ENCODE results near the gene ACOT9.
A peak's percentile ranks its signal among the peaks of the same experiment; 100 is the strongest.
"Not testable (repeated sequence)": the region's sequence is repeated elsewhere in the genome, so short reads cannot be mapped to it uniquely, and the experiment has no call there.

ACOT9 gene

GRCh38 chrX:23782863-23783588 lies 40.0 kb upstream of the ACOT9 start, which contains the start of gene SAT1:
SAT1 (plus strand) TSS chrX:23783173; CDS start chrX:23783352, 179 bp downstream.
- TF ChIP-seq, protein P1, sequence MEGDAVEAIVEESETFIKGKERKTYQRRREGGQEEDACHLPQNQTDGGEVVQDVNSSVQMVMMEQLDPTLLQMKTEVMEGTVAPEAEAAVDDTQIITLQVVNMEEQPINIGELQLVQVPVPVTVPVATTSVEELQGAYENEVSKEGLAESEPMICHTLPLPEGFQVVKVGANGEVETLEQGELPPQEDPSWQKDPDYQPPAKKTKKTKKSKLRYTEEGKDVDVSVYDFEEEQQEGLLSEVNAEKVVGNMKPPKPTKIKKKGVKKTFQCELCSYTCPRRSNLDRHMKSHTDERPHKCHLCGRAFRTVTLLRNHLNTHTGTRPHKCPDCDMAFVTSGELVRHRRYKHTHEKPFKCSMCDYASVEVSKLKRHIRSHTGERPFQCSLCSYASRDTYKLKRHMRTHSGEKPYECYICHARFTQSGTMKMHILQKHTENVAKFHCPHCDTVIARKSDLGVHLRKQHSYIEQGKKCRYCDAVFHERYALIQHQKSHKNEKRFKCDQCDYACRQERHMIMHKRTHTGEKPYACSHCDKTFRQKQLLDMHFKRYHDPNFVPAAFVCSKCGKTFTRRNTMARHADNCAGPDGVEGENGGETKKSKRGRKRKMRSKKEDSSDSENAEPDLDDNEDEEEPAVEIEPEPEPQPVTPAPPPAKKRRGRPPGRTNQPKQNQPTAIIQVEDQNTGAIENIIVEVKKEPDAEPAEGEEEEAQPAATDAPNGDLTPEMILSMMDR (IDR thresholded peaks at IDR 0.05; ENCODE audit: control extremely low read depth, extremely low read depth, low read depth, missing control alignments) = peak; percentile 50
- ChIA-PET POLR2A (interaction anchor here (0.5 to 2.4 kb wide), 24 partner anchors 8 to 1793 kb away, joined by 3 to 28 read pairs (median 3); partner anchors contain the start of genes ACOT9, EIF2S3 and PRDX4), CTCF (interaction anchor here (0.6 to 6.8 kb wide), 15 partner anchors 10 to 271 kb away, joined by 3 to 54 read pairs (median 4); partner anchors contain the start of genes ACOT9, APOO and CXorf58)
- DNase-seq (ENCODE audit: extremely low spot score) = peak; percentile 86

DNA sequence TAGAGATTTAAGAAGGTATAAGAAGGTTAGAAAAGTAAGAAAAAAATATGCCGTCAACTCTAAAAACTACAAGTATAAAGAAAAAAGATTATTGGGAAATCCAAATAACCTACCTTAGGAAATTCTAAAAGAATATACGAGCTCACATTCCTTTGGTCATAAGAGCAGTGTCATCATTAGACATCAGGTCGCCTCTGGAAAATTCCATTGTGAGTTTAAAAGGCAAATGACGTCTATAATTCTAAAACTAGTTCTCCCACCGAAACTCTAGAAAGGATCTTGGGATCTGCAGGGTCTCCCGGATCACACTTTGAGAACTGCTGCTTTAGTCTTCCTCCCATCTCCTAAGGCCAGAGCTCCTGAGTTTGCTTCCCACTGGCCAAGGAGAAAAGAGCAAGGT lies 39.4 kb upstream of the ACOT9 start:
- ChIA-PET POLR2A (interaction anchor here (0.6 to 2.4 kb wide), 16 partner anchors 7 to 1793 kb away, joined by 3 to 28 read pairs (median 4); partner anchors contain the start of genes ACOT9, EIF2S3 and PRDX4), CTCF (interaction anchor here (0.6 to 6.8 kb wide), 14 partner anchors 9 to 271 kb away, joined by 3 to 54 read pairs (median 4); partner anchors contain the start of genes ACOT9, APOO and CXorf58)
- no peak for DNase-seq (ENCODE audit: extremely low spot score)
- TF ChIP-seq, protein P1 (IDR thresholded peaks at IDR 0.05; ENCODE audit: control extremely low read depth, extremely low read depth, low read depth, missing control alignments) = no peak

GRCh38 chrX:23779025-23779424 lies 35.9 kb upstream of the ACOT9 start:
- ChIA-PET CTCF (interaction anchor here (6.8 kb wide), 1 partner anchor 122 kb away, joined by 54 read pairs; no protein-coding TSS in a partner anchor), POLR2A (no interaction called here)
- DNase-seq (ENCODE audit: extremely low spot score) = no peak
- TF ChIP-seq, protein P1 (IDR thresholded peaks at IDR 0.05; ENCODE audit: control extremely low read depth, extremely low read depth, low read depth, missing control alignments) = no peak

- TF ChIP-seq, protein P1 (IDR thresholded peaks at IDR 0.05; ENCODE audit: control extremely low read depth, extremely low read depth, low read depth, missing control alignments) = no peak
- CTCF ChIA-PET = no interaction called here
- no peak for DNase-seq (ENCODE audit: extremely low spot score)
- POLR2A ChIA-PET = no interaction called here
Observed at GRCh38 chrX:23776363-23776762, 33.3 kb upstream of the ACOT9 start.

- TF ChIP-seq, protein P1 (IDR thresholded peaks at IDR 0.05; ENCODE audit: control extremely low read depth, extremely low read depth, low read depth, missing control alignments) = no peak
- ChIA-PET POLR2A (interaction anchor here (1.1 kb wide), 1 partner anchor 9 kb away, joined by 7 read pairs; the partner anchor contains the start of gene SAT1), CTCF (interaction anchor here (0.7 kb wide), 1 partner anchor 9 kb away, joined by 4 read pairs; the partner anchor contains the start of gene SAT1)
- DNase-seq (ENCODE audit: extremely low spot score) = peak; percentile 31
Observed at GRCh38 chrX:23773601-23774175, 30.6 kb upstream of the ACOT9 start.

DNA sequence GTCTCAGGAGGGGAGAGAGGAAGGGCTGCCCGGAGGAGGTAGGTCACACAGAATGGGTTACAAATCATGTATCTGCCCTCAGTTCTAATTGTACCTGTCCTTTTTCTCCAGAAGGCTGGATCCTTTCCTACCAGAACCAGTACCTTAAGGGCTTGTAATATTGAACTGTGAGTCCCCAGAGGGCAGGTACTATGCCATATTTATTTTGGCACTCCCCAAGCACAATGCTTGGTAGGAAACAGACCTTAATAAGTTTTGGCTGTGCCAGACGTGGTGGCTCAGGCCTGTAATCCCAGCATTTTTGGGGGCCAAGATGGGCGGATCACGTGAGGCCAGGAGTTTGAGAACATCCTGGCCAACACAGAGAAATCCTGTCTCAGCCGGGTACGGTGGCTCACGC lies 28.0 kb upstream of the ACOT9 start:
- POLR2A ChIA-PET; DNase-seq (ENCODE audit: extremely low spot score): not testable (repeated sequence)
- CTCF ChIA-PET = interaction anchor here (1.7 kb wide), 1 partner anchor 12 kb away, joined by 6 read pairs; the partner anchor contains the start of gene SAT1
